ENCODE data around the gene FHAD1. TPM values are rescaled to one million over a fixed set of nuclear protein-coding genes. Genes with fewer than 3 reads are reported as not detected.
"Not testable (repeated sequence)": the region's sequence is repeated elsewhere in the genome, so short reads cannot be mapped to it uniquely, and the experiment has no call there.

Gene FHAD1
- total RNA-seq, 1 donor from 2014 or later = not detected

GRCh38 chr1:15425521-15425920, 178.5 kb downstream of the FHAD1 start:
- peaks cover 19% of the 10 kb centered on the region for H3K36me3 ChIP-seq (ENCODE audit: control insufficient read depth, insufficient read depth, low read length)
- FAIRE-seq (no peak), DNase-seq (ENCODE audit: low read depth) (no peak)
- H3K27me3 ChIP-seq (ENCODE audit: control insufficient read depth, insufficient read depth, low read length) = no peaks in the 10 kb centered on the region
- no peak overlapping the region for H3K4me3 ChIP-seq (ENCODE audit: low read depth, low read length)
- TF ChIP-seq CTCF (IDR thresholded peaks at IDR 0.05; ENCODE audit: insufficient read depth, low read length, severe bottlenecking) = no peak

GRCh38 chr1:15425958-15426357, 178.9 kb downstream of the FHAD1 start:
- DNase-seq (ENCODE audit: low read depth) (no peak), FAIRE-seq (no peak)
- no peaks in the 10 kb centered on the region for H3K27me3 ChIP-seq (ENCODE audit: control insufficient read depth, insufficient read depth, low read length)
- no peak overlapping the region for H3K4me3 ChIP-seq (ENCODE audit: low read depth, low read length)
- no peak for TF ChIP-seq CTCF (IDR thresholded peaks at IDR 0.05; ENCODE audit: insufficient read depth, low read length, severe bottlenecking)
- H3K36me3 ChIP-seq (ENCODE audit: control insufficient read depth, insufficient read depth, low read length) = peaks cover 20% of the 10 kb centered on the region

GRCh38 chr1:15426492-15427279, 179.7 kb downstream of the FHAD1 start:
- Histone ChIP-seq H3K36me3 (ENCODE audit: control insufficient read depth, insufficient read depth, low read length) (peaks cover 20% of the 10 kb centered on the region), H3K4me3 (ENCODE audit: low read depth, low read length) (no peak overlapping the region), H3K27me3 (ENCODE audit: control insufficient read depth, insufficient read depth, low read length) (no peaks in the 10 kb centered on the region)
- TF ChIP-seq CTCF (IDR thresholded peaks at IDR 0.05; ENCODE audit: insufficient read depth, low read length, severe bottlenecking) = no peak
- peak; percentile 29 for DNase-seq (ENCODE audit: low read depth)
- no peak for FAIRE-seq

- DNase-seq (ENCODE audit: low read depth) = no peak
- Histone ChIP-seq H3K27me3 (ENCODE audit: control insufficient read depth, insufficient read depth, low read length) (no peaks in the 10 kb centered on the region), H3K36me3 (ENCODE audit: control insufficient read depth, insufficient read depth, low read length) (peaks cover 20% of the 10 kb centered on the region), H3K4me3 (ENCODE audit: low read depth, low read length) (no peak overlapping the region)
- FAIRE-seq = no peak
- TF ChIP-seq CTCF (IDR thresholded peaks at IDR 0.05; ENCODE audit: insufficient read depth, low read length, severe bottlenecking) = no peak
Measured at GRCh38 chr1:15427280-15427666, 180.2 kb downstream of the FHAD1 start.

- not testable (repeated sequence) for H3K4me3 ChIP-seq (ENCODE audit: low read depth, low read length); FAIRE-seq; DNase-seq (ENCODE audit: low read depth); H3K27me3 ChIP-seq (ENCODE audit: control insufficient read depth, insufficient read depth, low read length)
- peaks cover 18% of the 10 kb centered on the region for H3K36me3 ChIP-seq (ENCODE audit: control insufficient read depth, insufficient read depth, low read length)
Measured at GRCh38 chr1:15428252-15428651, 181.2 kb downstream of the FHAD1 start.

- H3K27me3 ChIP-seq (ENCODE audit: control insufficient read depth, insufficient read depth, low read length) = no peaks in the 10 kb centered on the region
- DNase-seq (ENCODE audit: low read depth) (no peak), FAIRE-seq (no peak)
- H3K36me3 ChIP-seq (ENCODE audit: control insufficient read depth, insufficient read depth, low read length) = peaks cover 17% of the 10 kb centered on the region
- no peak overlapping the region for H3K4me3 ChIP-seq (ENCODE audit: low read depth, low read length)
- TF ChIP-seq CTCF (IDR thresholded peaks at IDR 0.05; ENCODE audit: insufficient read depth, low read length, severe bottlenecking) = no peak
Measured at GRCh38 chr1:15428815-15429435, 181.9 kb downstream of the FHAD1 start.

Measured in bronchial epithelial cell (primary cell).